AG08396 (cell line): Measurements from ENCODE around the gene ANXA2.
"Not testable (repeated sequence)": the region's sequence is repeated elsewhere in the genome, so short reads cannot be mapped to it uniquely, and the experiment has no call there.

Experiments used
- DNase-seq: peaks from one replicate; pipeline ENCODE4 v3.0.0; 2012; ENCODE audit warnings: low spot score, mixed read lengths

Gene ANXA2

DNA sequence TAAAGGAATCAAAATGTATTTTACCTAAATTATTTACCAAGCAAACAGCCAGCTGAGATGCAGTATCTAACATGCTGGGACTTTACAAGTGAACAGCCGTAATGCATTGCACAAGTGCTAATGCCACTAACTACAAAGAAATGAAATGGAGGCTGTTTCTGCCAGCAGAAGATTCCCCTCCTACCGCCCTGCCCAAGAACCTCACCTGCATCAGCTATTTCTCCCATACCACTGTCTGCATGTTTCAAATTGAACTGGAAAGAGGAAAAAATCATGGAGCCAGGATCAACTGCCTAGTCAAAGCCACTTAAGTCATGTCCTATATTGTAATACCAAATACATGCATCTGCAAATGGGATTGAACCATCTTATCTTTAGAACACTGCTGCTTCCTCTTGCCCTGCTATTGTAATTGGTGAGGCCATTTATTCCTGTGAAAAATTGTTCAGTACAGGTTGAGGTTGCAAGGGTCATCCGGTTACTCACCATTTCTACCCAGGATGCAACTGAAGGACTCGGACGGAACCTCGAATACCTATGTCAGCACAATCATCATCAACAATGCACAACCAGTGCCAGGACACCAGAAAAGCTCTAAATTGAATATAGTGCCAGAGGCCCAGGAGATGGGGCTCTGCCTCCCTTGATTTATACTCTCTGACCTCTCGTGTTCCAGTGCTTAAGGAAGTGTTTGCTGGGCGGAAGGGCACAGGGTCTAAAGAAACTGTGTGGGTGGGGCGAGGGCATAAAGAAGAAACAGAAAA lies 27.5 kb downstream of the ANXA2 start:
- DNase-seq, result no peak

- DNase-seq, result no peak
Measured at GRCh38 chr15:60369696-60370095, 28.1 kb downstream of the ANXA2 start.

- DNase-seq, result no peak
Measured at GRCh38 chr15:60364612-60364924, 33.2 kb downstream of the ANXA2 start.

GRCh38 chr15:60363903-60364611 lies 33.7 kb downstream of the ANXA2 start:
- DNase-seq, result no peak

DNA sequence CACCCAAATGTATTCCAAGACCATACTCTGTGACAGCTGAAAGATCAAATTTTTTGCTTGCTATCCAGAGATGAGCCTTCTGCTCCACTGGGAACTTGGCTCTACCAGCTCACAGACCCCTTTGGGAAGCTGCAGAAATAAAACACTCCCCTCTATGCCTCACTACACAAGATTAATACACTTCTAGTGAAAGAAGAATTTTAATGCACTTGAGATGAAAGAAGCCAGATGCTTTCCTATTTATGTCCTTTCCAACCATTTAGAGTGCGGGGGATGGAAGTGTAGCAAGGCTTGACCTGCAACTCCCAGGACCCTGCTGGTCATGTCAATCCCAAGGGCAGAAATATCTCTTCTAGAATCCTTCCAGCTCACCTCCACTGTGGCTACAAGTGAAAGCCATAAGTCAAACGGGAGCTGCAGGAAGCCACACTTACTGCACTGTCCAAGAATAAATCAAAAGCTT lies 34.7 kb downstream of the ANXA2 start:
- no peak for DNase-seq

- DNase-seq, result peak; percentile 55
Measured at GRCh38 chr15:60362321-60363086, 35.3 kb downstream of the ANXA2 start.

DNA sequence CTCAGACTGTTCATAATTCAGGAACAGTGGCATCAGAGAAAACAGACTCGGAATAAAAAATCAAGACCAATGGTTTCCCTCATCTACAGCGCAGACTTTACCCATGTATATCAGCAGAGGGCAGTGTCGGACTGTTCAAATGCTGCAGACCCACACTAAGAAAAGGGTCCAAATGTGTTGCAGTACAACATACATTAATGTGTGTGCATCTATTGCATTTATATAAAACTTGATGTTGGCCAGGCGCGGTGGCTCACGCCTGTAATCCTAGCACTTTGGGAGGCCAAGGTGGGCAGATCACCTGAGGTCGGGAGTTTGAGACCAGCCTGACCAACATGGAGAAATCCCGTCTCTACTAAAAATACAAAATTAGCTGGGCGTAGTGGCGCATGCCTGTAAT lies 38.0 kb downstream of the ANXA2 start:
- not testable (repeated sequence) for DNase-seq

DNA sequence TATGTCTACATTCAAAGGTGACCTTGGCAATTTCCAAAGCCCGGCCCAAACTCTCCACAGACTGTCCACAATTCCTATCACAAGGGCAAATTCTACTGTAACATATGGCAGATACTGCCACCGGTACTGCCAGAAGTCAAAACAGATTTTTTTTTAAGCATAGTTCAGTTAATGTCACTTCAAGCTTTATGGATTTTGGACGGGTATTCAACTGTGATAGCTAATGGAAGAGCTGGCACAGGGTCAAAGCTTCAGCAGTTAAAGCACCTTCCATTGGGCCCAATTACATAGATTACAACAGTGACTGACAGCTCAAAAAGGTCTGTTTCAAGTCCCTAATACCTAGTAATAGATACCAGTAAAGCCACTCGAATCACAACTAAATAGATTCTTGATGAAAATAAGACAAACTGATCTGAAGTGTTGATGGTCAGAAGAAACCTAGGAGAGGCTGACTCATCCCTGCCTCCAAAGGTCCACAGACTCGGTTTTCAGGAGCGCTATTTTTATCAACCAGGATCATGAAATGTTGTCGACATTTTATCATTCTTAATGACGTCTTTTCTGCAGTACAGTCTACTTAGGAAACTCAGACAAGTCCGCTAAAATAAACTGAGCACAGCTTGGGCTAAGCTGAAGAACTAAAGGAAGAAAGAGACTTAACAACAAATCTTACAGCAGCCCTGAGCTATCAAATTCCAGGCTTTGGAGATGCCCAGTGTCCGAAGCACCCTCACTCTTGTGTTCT lies 38.7 kb downstream of the ANXA2 start:
- DNase-seq, result peak; percentile 53

DNA sequence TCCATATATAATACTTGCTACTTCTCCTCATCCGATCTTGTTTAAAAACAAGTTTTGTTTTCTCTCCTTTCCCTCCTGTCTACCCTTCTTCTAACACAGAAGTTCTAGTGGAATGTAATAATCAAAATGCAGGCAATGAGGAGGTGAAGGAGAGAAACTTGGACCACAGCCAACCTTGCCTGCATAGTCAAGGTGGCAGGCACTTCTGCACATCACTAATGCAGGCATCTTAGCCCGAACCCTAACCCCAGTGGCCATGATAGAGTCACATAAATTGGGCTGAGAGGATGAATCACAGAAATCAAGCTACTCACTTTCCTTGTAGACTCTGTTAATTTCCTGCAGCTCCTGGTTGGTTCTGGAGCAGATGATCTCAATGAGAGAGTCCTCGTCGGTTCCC lies 41.0 kb downstream of the ANXA2 start:
- DNase-seq, result no peak

GRCh38 chr15:60355148-60355857 lies 42.5 kb downstream of the ANXA2 start:
- DNase-seq, result no peak

GRCh38 chr15:60353245-60353920 lies 44.4 kb downstream of the ANXA2 start:
- no peak for DNase-seq

DNA sequence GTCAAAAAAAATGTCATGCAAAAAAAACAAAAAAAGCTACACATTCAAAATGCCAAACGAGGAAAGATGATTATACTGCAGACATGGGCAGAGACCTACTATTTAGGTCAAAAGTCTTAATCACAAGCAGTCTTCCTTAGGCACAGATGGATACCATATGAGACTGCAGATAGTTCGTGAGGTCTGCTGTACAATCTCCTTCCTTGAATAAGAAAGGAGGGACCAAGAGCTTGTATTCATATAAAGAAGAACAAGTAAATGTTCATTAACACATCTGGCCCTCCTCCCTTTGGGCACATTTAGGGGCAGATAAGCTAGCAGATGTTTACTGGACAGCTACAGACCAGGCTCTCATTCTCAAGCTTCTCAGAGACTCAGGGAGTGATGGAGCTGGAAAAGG lies 45.3 kb downstream of the ANXA2 start:
- no peak for DNase-seq

GRCh38 chr15:60351066-60351465 lies 46.7 kb downstream of the ANXA2 start:
- DNase-seq, result no peak

DNA sequence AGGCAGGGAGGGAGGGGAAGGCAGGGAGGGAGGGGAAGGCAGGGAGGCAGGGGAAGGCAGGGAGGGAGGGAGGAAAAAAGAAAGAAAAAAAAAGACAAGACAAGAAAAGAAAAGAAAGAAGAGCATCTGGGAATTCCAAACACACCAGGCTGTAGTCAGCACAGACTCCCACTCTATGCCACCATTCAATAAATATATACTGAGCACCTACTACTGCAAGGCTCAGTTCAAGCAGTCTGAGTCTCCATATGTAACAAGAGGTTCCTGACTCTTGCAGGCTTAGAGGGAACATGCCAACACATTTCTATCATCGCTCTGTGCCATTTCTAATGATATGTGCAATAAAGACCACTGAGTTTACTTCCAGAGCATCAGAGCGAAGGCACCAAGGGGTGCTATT lies 47.7 kb downstream of the ANXA2 start:
- DNase-seq, result no peak

DNA sequence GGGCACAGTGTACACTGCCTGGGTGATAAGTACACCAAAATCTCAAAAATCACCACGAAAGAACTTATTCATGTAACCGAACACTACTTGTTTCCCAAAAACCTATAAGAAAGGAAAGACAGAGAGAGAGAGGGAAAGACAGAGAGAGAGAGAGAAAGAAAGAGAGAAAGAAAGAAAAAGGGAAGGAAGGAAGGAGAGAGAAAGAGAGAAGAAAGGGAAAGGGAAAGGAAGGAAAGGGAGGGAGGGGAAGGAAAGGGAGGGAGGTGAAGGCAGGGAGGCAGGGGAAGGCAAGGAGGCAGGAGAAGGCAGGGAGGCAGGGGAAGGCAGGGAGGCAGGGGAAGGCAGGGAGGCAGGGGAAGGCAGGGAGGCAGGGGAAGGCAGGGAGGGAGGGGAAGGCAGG lies 48.2 kb downstream of the ANXA2 start:
- DNase-seq, result no peak

DNA sequence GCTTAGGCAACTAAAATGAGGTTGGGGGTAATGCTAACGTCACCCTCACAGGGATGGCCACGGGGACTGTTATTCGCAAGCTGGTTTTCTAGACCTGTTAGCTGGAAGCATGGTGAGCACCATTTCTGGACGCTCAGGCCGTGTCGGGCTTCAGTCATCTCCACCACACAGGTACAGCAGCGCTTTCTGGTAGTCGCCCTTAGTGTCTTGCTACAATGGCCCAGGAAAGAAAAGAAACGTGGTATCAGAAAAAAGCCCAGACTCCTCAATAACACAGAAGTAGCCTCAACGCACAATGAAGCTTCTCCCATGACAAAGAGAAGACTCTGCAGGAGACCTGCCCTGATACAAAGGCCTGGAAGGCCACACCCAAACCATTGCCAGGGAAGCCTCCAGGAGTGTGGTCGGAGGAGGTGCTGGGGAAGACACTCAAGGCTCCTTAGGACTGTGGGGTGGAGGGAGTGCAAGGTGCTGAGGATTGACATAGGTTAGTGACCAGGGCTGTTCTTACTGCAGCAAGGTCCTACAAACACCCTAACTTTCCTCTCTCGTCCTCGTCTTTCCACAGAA lies 50.2 kb downstream of the ANXA2 start:
- DNase-seq, result no peak

DNA sequence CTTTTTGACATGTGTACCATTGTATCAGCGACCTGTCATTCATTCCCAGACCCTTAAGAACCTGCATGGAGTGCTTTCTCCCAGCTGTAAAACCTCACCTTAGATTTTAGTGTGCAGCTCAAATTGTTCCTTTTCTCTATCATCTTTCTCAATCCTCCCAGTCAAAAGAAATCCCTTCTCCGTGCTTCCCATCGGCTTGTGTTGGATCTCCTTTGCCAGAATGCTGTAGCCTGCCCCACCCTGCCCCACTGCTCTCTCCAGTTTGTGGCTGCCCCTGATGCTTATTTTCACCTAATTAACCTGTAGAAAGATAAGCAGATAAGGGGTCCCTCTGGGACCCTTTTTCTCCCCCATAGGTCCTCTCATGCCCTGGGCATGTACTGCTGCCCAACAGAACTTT lies 51.1 kb downstream of the ANXA2 start:
- DNase-seq, result no peak

- no peak for DNase-seq
Measured at GRCh38 chr15:60346077-60346476, 51.7 kb downstream of the ANXA2 start.

DNA sequence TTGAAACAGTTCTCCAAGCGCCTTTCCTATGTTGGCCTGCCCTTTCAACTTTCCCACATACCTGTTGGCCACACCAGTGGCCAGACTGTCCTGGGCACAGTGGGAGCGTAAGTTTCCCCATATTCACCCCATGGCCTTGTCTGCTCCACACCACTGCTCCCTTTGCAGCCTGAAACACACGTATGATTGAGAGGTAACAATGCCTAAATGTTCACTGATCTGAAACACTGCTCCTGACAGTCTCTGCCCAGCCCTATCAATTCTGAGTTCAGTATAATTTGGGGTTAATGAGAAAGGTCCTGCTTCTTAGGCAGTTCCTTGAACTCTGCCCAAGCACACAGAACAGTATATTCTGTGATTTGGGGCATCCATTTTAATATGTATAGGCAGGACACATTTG lies 52.2 kb downstream of the ANXA2 start:
- DNase-seq, result no peak

DNA sequence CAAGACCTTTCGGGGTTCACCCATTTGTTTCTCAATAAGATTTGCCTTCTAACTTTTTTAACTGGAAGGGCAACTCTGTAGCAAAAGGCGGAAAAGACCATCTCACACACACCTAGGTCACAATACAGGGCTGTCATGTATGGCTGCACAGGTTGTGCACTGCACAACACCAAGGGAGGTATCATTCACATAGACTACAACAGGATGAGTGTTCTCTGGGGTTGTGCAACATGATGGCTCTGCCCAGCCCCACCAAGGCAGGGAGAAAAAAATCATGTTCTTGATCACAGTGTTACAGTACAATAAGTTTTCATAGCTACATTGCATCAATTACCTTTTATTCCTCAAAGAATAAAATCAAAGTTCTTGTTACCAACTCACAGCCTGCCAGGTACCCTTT lies 52.8 kb downstream of the ANXA2 start:
- no peak for DNase-seq

DNA sequence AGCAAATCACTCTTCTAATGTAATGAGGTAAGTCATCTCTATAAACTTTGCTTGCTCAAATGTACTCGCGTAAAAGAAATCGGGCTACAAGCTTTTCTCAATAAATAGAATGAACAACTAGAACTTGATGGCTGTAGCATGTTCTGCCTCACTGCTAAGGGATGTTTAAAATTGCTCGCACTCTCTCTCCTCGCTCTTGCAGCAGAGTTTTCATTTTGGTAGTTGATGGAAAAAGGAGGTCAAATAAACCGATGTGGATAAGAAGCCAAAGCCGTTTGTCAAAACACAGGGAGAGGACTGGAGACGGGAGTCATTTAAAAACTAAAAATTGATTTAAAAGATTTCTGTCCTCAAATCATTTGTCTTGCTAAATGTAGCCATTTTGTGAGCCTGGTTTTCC lies 53.3 kb downstream of the ANXA2 start:
- no peak for DNase-seq
